Activated T-helper 17 cell treated with anti-CD3 and anti-CD28 coated beads, Interleukin-2, amount 50 U/mL, for 72 hours (primary cell): ENCODE data around the gene SLC25A12. TPM values are rescaled to one million over a fixed set of nuclear protein-coding genes. Genes with fewer than 3 reads are reported as not detected.
"Not testable (repeated sequence)": the region's sequence is repeated elsewhere in the genome, so short reads cannot be mapped to it uniquely, and the experiment has no call there.

Experiments used
- ATAC-seq: fragments of 150-1000 bp; cut with Tn5 transposase; replicated peaks from 2 replicates; pipeline ENCODE4 v1.10.0; 2021; ENCODE audit warnings: mild to moderate bottlenecking, moderate library complexity
- H3K27ac Mint-ChIP-seq: one replicate; pipeline ENCODE4 v1.8.0; 2022; ENCODE audit warnings: mixed read lengths
- H3K27me3 Mint-ChIP-seq: one replicate; pipeline ENCODE4 v1.8.0; 2022; ENCODE audit warnings: mixed read lengths
- H3K36me3 Mint-ChIP-seq: one replicate; pipeline ENCODE4 v1.8.0; 2022; ENCODE audit warnings: low read depth, mild to moderate bottlenecking, mixed read lengths
- H3K4me1 Mint-ChIP-seq: one replicate; pipeline ENCODE4 v1.8.0; 2022; ENCODE audit warnings: mixed read lengths
- H3K4me3 Mint-ChIP-seq: one replicate; pipeline ENCODE4 v1.8.0; 2022; ENCODE audit warnings: mild to moderate bottlenecking, mixed read lengths
- H3K9me3 Mint-ChIP-seq: one replicate; pipeline ENCODE4 v1.8.0; 2022; ENCODE audit warnings: mixed read lengths
- total RNA-seq, 2 donors: library from RNA; stranded (reverse); gene quantifications; one replicate each; pipeline ENCODE4 v1.2.3, GENCODE V29; 2022

SLC25A12 gene
- total RNA-seq, 2 donors from 2014 or later = 15.2 to 30.1 TPM

DNA sequence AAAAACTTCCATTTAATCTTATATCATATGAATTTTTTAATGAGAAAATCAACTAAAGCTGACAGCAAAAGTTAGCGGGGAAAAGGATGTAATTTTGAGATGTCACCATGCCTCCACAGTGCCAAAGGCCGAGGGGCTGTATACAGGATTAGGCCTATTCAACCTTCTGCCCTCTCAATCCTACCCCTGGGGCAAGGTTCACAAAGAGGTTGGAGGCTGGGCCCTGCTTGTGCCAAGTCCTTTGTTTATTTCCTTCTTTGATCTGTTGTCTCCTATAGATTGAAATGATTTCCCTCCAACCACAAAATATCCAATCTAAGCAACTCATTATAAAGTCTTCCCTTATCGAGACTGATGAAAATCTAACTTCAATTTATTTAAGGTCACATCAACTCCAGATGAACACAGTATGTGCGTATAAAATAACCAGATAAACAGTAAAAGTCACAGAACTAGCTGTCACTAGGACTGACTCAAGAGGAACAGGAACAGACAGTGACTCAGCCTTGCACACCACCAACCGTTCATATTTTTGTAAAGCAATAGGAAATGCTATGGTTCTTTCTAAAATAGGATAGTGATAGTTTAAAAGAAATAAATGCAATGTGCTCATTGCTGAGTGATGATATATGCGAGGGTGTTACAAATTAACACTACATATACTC is 95.8 kb downstream of the SLC25A12 start:
- Mint-ChIP-seq H3K36me3 (peaks cover 32% of the 10 kb centered on the region), H3K4me3 (no peak overlapping the region), H3K9me3 (no peaks in the 10 kb centered on the region), H3K4me1 (peaks cover 5% of the 10 kb centered on the region), H3K27me3 (no peaks in the 10 kb centered on the region), H3K27ac (peak overlapping the region; percentile 4)
- peak; percentile 65 for ATAC-seq

DNA sequence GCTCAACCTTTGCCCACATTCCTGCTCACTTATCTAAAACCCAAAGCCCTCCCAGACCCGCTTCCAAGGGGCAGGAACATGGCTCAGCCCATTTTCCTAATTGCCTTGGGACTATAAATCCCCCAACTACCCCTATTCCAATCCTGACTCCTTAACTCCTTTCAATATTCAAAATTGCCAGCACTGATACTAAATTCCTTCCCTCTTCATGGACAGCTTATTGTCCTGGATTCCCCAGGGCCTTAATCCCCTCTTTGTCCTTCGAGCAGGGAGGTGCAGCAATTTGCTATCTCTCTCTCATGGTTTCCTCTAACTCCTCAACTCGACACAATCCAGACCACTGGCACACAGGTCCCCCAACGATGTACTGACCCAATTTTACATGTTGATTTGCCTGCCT is 99.1 kb downstream of the SLC25A12 start:
- ATAC-seq = no peak
- Mint-ChIP-seq H3K9me3 (no peaks in the 10 kb centered on the region), H3K27me3 (no peaks in the 10 kb centered on the region), H3K4me1 (peaks cover 5% of the 10 kb centered on the region), H3K27ac (no peak overlapping the region), H3K4me3 (no peak overlapping the region), H3K36me3 (peaks cover 46% of the 10 kb centered on the region)

DNA sequence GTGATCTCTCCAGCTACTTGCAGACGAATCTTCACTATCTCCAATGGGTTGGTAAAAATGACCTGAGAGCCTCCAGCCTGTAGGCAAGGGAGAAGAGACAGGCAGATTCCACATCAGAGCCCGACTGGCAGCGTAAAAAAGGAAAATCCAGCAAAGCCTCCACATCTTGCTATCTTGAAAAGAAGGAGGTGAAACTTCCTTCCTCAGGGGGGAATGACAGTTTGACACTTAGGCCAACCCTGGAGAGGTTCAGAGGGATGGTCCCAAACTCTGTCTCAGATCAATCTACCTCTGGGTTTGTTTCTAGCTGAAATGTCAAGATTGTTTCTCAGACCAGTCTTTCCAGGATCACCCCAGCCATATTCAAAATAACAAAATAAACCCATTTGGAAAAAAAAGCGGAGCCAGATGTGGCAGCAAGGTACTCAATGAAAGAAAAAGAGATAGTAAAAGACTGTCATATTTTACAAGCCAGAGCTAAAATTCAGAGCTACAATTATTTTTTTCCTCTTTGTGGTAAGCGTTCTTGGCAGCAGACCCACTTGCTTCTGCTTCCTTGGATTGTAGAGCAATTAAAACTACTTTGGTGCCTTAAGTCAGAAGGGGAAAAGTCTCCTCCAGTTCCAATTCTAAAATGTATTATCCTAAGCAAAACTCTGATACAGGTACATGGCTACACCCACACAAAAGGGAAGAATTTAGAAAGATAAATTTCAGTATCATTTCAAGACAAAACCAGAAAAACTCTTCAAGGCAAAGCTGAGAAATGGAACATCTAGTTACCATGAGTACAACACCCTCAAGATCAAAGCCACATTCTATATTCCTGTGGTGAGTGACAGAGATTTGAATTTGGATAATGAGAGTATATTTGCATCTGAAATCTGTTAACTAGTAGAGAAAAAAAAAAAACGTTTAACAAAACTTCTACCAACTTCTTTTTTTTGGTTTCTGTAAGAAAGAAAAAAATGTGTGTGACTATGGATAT is 100.1 kb downstream of the SLC25A12 start:
- Mint-ChIP-seq H3K27me3 (no peaks in the 10 kb centered on the region), H3K9me3 (no peaks in the 10 kb centered on the region), H3K4me1 (peaks cover 5% of the 10 kb centered on the region), H3K27ac (no peak overlapping the region), H3K36me3 (peaks cover 41% of the 10 kb centered on the region), H3K4me3 (no peak overlapping the region)
- peak; percentile 87 for ATAC-seq

DNA sequence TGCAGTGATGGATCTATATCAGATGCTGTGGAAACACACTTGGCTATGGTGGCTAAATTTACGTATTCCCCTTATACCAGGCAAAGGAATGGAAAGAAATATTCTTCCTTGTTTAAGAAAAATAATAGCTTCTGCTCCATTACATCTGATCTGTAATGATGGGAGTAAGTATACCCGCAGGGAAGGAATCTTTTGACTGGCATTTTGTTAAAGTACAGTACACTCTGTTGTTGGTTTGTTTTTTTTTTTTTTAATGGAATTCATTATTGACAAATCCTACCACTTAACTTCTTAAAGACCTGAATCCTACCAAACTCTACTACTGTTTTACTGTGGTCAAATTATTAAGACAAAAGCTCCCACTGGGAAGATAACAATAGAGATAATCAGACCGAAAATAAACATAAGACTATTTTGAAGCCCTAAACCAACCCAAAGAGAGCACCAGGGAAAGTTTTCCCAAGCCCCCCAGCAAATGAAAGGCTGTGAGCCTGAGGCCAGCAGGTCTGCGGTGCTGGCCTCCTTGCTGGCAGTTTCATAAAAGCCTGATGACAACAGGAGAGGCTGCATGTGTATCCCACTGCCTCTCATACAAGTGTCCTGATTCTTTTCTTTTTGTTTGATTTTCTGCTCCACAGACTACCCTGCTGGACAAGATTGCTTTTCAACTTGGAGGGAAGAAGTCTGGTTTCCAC is 101.0 kb downstream of the SLC25A12 start:
- Mint-ChIP-seq H3K4me3 (no peak overlapping the region), H3K27ac (no peak overlapping the region), H3K9me3 (no peaks in the 10 kb centered on the region), H3K36me3 (peaks cover 42% of the 10 kb centered on the region), H3K4me1 (peaks cover 5% of the 10 kb centered on the region), H3K27me3 (no peaks in the 10 kb centered on the region)
- ATAC-seq = no peak

DNA sequence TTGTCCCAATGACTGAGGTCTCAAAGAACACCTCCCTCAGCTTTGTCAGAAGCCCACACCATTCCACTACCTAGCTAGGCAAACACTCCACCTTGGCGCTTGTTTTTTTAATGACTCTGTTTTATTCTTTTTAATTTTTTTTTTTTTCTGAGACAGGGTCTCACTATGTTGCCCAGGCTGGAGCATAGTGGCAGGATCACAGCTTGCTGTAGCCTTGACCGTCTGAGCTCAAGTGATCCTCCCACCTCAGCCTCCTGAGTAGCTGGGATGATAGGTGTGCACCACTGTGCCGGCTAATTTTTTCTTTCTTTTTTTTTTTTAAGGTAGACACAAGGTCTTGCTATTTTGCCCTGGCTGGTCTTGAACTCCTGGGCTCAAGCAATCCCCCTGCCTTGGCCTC is 101.9 kb downstream of the SLC25A12 start:
- Mint-ChIP-seq H3K27ac (no peak overlapping the region), H3K27me3 (no peaks in the 10 kb centered on the region), H3K4me1 (peaks cover 5% of the 10 kb centered on the region), H3K36me3 (peaks cover 50% of the 10 kb centered on the region), H3K9me3 (no peaks in the 10 kb centered on the region), H3K4me3 (no peak overlapping the region)
- ATAC-seq = no peak

DNA sequence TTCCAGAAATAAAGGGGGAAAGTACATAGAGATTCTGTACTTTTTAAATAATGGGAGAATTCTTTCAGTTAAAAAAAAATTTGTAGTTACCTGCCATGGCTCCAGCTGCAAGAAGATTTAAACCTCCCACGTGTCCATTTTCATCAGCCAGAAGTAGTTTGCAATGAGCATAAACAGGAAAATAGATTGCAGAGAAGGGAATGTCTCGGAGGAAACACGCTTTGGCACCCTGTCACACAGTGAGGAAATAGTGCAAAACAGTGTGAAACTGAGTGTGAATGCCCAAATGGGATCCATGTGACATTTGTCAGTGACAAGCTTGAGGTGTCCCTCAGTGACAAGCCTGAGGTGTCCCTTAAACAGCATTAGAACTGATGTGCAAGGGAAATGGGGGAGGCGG is 102.7 kb downstream of the SLC25A12 start:
- Mint-ChIP-seq H3K4me3 (no peak overlapping the region), H3K27me3 (no peaks in the 10 kb centered on the region), H3K27ac (no peak overlapping the region), H3K9me3 (no peaks in the 10 kb centered on the region), H3K4me1 (peaks cover 5% of the 10 kb centered on the region), H3K36me3 (peaks cover 58% of the 10 kb centered on the region)
- no peak for ATAC-seq

DNA sequence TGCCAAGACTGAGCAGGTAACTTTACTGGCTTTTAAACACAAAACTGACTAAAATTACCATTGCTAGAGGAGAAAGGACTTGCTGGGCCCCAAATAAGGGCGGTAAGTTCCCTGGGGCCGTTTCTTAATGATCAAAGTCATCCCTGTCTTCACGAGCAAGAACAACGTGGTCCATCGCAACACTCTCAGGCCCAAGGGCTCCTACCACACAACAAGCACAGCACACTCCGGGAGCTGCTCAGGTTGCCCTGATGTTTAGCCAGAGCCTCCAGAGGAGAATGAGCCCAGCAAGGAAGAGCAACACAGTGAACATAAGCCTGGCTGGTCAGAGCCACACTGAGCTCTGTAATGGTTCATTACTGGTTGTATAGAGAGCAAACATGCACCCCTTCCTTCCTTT is 104.1 kb downstream of the SLC25A12 start:
- no peak for ATAC-seq
- Mint-ChIP-seq H3K9me3 (no peaks in the 10 kb centered on the region), H3K36me3 (peaks cover 69% of the 10 kb centered on the region), H3K27me3 (no peaks in the 10 kb centered on the region), H3K4me3 (no peak overlapping the region), H3K27ac (no peak overlapping the region), H3K4me1 (peaks cover 2% of the 10 kb centered on the region)

DNA sequence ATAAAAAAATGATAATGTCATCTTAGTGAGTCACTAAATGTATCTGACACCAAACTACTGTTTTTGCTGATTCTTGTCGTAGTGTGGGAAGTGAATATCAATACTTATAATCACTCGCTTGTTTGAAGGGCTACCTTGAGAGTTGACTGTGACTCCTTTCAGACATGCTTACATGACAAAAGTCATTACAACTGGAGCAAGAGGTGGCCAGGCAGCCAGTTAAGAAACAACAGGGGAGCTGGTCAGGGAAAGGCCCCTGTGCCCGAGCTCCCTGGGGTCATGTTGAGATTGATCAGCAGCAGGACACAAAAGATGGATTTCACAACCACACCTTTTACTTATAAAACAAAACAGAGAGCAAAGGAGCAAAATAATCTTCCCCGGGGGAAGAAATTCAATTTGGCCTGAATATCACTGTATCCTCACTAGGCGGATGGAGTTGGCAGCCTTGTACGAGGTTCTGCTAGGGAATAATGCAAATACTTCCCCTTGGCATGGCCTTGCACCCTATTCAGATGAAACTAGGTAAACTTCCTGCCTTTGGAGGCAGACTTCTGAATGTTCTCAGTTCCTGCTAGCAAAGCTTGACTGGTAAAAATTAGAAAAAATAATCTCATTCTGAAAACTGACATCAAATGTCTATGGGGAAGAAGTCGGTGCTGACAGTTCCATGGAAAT is 105.6 kb downstream of the SLC25A12 start:
- Mint-ChIP-seq H3K36me3 (peaks cover 75% of the 10 kb centered on the region), H3K4me3 (no peak overlapping the region), H3K9me3 (no peaks in the 10 kb centered on the region), H3K27ac (peak overlapping the region; percentile 62), H3K4me1 (no peaks in the 10 kb centered on the region), H3K27me3 (no peaks in the 10 kb centered on the region)
- no peak for ATAC-seq

DNA sequence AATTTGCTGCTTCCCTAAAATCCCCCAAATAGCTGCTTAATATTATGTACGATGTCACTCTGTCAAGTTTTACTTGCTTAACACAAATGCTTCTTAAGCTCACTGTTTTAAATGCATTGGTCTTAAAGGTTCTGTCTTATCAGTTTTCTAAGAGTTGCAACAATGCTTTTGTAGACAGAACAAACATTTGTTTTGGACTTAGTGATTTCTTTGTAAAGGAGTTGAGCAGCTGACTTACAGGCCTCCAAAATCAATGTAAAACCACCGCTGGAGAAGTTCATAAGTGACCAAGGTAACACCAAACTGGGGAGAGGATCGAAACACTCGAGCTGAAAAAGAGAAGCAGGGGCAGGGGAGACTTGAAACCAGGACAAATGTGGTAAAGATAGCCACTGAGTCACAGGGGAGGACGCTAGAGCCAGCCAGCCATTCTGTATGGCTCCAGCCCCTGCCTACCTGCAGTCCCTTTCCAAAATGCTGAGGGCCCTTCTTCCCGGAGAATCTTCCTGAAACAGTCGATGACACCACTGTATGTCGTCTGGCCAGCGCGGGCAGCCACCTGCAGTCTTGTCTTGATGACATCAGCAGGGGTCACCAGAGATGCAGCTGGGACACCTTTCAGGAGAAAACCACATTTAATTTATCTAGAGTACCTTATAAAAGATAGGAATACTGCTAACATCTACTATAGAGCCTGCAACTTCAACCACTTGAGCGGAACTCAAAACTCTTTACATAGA is 106.5 kb downstream of the SLC25A12 start:
- H3K9me3 Mint-ChIP-seq = no peaks in the 10 kb centered on the region
- no peaks in the 10 kb centered on the region for H3K4me1 Mint-ChIP-seq
- no peaks in the 10 kb centered on the region for H3K27me3 Mint-ChIP-seq
- no peak overlapping the region for H3K4me3 Mint-ChIP-seq
- H3K27ac Mint-ChIP-seq = no peak overlapping the region
- peaks cover 75% of the 10 kb centered on the region for H3K36me3 Mint-ChIP-seq
- ATAC-seq = no peak

DNA sequence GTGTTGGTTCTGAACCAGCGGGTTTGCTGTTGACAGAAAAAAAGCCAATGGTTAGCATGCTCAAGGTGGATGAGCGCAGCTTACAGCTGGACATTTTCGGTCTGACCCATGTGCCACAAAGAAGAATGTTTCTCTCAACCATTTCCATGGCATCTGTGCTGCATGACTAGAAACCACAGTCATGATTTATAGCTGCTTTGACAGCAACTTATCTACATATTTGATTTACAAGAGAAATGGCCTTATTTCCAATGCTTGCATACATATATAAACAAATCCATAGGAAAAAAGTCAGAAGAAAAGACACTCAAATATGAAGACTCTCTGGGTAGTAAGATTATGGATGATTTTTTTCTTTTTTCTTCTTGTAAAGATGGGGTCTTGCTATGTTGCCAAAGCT is 108.6 kb downstream of the SLC25A12 start:
- H3K36me3 Mint-ChIP-seq = peaks cover 61% of the 10 kb centered on the region
- no peak overlapping the region for H3K27ac Mint-ChIP-seq

DNA sequence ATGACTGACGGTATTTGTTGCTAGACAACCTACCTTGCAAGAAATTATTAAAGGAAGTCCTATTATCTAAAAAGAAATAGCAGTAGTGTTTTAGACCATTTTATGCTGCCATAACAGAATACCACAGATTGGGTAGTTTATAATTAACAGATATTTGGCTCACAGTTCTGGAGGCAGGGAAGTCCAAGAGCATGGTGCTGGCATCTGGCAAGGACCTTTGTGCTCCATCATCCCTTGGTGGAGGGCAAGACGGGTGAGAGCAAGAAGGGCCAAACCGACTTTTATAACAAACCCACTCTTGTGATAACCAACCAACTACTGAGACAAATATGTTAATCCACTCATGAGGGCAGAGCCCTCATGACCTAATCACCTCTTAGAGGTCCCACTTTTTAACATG is 115.5 kb downstream of the SLC25A12 start:
- no peak overlapping the region for H3K4me3 Mint-ChIP-seq
- H3K4me1 Mint-ChIP-seq = no peaks in the 10 kb centered on the region
- no peak overlapping the region for H3K27ac Mint-ChIP-seq
- no peak for ATAC-seq
- peaks cover 13% of the 10 kb centered on the region for H3K36me3 Mint-ChIP-seq
- no peaks in the 10 kb centered on the region for H3K9me3 Mint-ChIP-seq
- no peaks in the 10 kb centered on the region for H3K27me3 Mint-ChIP-seq

More for the DNA sequence above, 108.6 kb downstream of the SLC25A12 start:
- Mint-ChIP-seq H3K9me3 (no peaks in the 10 kb centered on the region), H3K27me3 (no peaks in the 10 kb centered on the region), H3K4me1 (no peaks in the 10 kb centered on the region), H3K4me3 (no peak overlapping the region)
- no peak for ATAC-seq

DNA sequence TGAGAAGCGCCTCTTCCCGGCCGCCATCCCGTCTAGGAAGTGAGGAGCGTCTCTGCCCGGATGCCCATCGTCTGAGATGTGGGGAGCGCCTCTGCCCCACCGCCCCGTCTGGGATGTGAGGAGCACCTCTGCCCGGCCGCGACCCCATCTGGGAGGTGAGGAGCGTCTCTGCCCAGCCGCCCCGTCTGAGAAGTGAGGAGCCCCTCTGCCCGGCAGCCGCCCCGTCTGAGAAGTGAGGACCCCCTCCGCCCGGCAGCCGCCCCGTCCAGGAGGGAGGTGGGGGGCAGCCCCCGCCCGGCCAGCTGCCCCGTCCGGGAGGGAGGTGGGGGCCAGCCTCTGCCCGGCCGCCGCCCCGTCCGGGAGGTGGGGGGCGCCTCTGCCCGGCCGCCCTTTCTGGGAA is 119.5 kb downstream of the SLC25A12 start:
- H3K4me3 Mint-ChIP-seq, H3K4me1 Mint-ChIP-seq, H3K27ac Mint-ChIP-seq, ATAC-seq, H3K9me3 Mint-ChIP-seq, H3K36me3 Mint-ChIP-seq, H3K27me3 Mint-ChIP-seq: not testable (repeated sequence)

DNA sequence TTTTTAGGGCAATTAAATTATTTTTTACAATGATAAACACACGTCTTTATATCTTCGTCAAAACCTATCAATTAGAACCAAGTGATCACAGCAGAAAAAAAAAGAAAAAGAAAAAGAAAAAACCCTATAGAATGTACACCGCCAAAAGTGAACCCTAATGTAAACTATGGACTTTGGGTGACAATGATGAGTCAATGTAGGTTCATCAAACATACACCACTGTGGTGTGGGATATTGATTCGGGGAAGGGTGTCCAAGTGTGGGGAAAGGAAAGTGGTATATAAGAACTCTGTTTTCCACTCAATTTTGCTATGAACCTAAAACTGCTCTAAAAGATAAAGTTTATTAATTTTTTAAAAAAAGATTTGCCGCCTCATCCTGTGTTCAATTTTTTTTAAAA is 121.7 kb downstream of the SLC25A12 start:
- no peak for ATAC-seq

DNA sequence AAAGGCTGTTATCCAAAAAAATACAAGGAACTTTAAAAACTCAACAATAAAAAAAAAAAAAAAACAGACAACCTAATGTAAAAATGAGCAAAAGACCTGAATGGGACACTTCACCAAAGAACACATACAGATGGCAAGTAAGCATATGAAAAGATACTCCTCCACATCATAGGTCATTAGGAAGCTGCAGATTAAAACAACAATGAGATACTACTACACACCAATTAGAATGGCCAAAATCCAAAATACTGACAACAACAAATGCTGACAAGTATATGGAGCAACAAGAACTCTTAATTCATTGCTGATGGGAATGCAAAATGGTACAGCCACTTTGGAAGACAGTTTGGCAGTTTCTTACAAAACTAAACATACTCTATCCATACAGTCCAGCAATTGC is 122.6 kb downstream of the SLC25A12 start:
- H3K9me3 Mint-ChIP-seq = peaks cover 9% of the 10 kb centered on the region
- no peaks in the 10 kb centered on the region for H3K4me1 Mint-ChIP-seq
- H3K27me3 Mint-ChIP-seq = no peaks in the 10 kb centered on the region
- ATAC-seq = no peak
- peaks cover 8% of the 10 kb centered on the region for H3K36me3 Mint-ChIP-seq
- no peak overlapping the region for H3K27ac Mint-ChIP-seq
- no peak overlapping the region for H3K4me3 Mint-ChIP-seq

More for the DNA sequence above, 121.7 kb downstream of the SLC25A12 start:
- Mint-ChIP-seq H3K4me3 (no peak overlapping the region), H3K27me3 (no peaks in the 10 kb centered on the region), H3K4me1 (no peaks in the 10 kb centered on the region), H3K27ac (no peak overlapping the region), H3K9me3 (peaks cover 9% of the 10 kb centered on the region), H3K36me3 (no peaks in the 10 kb centered on the region)
